Right lobe of liver (tissue), 4 donors: Measurements from ENCODE around the gene FIZ1.

Experiments
- POLR2A ChIP-seq: fragments of 450-650 bp; IDR thresholded peaks from one replicate; pipeline ENCODE4 v1.6.1; 2017; ENCODE audit warnings: antibody characterized with exemption, mild to moderate bottlenecking
- TF ChIP-seq, protein P1 (sequence below), 4 donors: fragments of 200-600 bp in 3 of 4; fragments of 450-650 bp in 1 of 4; IDR thresholded peaks; one replicate each; pipeline versions ENCODE4 v1.5.1 to v1.8.0; 2016 to 2022; ENCODE audit warnings: antibody characterized with exemption in 4 of 4, mild to moderate bottlenecking in 2 of 4
- donor health status: DM: no; HTN: no; CAD: no.
- donor health status: DM: no; HTN: no; CAD: no.
- donor health status: DM: no; HTN: yes; CAD: no.

DNA sequence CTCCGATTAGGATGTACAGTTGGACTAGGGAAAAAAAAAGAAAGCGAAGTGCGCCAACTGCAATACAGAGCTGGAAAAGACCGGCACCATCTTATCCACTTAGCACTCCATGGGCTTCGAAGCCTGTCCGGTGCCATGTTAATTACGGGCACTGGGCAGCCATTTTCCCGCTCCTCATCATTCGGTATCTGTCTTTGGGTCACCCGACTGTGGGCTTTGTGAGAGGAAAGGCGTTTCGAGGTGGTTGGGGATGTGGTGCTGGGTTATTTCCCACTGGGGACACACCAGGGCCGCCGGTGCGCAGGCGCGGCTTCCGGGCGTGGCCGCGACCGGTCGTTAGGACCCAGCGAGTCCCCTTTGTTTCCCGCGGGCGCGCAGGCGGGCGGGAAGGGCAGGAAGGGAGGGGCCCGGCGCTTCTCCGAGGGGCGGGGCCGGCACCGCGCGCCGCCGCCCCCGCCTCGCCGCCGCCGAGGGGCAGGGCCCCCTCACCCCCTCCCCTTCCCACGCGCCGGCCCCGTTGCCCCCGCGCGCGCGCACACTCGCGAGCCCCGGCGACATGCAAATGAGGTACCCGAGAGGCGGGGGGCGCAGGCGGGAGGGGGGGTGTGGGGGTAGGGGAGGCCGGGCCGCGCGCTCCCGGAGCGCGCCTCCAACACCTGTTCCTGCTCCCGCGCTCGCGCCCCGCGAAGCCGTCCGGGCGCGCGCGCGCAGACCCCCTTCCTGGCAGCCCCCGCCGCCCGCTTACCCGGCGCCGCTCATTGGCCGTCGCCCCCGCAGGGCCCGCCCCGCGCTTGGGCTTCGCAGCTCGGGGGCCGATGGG is 735 bp upstream of the FIZ1 start, which contains the start of gene ZNF524:
- TF ChIP-seq, protein P1, sequence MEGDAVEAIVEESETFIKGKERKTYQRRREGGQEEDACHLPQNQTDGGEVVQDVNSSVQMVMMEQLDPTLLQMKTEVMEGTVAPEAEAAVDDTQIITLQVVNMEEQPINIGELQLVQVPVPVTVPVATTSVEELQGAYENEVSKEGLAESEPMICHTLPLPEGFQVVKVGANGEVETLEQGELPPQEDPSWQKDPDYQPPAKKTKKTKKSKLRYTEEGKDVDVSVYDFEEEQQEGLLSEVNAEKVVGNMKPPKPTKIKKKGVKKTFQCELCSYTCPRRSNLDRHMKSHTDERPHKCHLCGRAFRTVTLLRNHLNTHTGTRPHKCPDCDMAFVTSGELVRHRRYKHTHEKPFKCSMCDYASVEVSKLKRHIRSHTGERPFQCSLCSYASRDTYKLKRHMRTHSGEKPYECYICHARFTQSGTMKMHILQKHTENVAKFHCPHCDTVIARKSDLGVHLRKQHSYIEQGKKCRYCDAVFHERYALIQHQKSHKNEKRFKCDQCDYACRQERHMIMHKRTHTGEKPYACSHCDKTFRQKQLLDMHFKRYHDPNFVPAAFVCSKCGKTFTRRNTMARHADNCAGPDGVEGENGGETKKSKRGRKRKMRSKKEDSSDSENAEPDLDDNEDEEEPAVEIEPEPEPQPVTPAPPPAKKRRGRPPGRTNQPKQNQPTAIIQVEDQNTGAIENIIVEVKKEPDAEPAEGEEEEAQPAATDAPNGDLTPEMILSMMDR (IDR thresholded peaks at IDR 0.05) = no peak
- TF ChIP-seq POLR2A = peak; percentile 15
